A204.1 (cell line): ENCODE results near the gene PCDHGC5.

Experiments
- FAIRE-seq: peaks from 2 replicates; lab custom pipeline; 2012; peaks lifted over from hg19 to GRCh38; lab: Jason Lieb, UNC

PCDHGC5 gene

GRCh38 chr5:141533897-141534296 is 45.0 kb downstream of the PCDHGC5 start:
- no peak for FAIRE-seq

GRCh38 chr5:141534492-141535213 is 45.8 kb downstream of the PCDHGC5 start:
- FAIRE-seq, result no peak
